Naive B cell (primary cell): ENCODE measurements around the gene GREB1. TPM values are rescaled to one million over a fixed set of nuclear protein-coding genes. Genes with fewer than 3 reads are reported as not detected.

Experiments used
- ATAC-seq, 2 donors: fragments of 150-1000 bp; cut with Tn5 transposase; 2 replicates each; pipeline ENCODE4 v1.10.0; 2021; ENCODE audit warnings: low read depth in 2 of 2, mild to moderate bottlenecking in 2 of 2, moderate library complexity in 2 of 2
- DNase-seq: peaks from one replicate; pipeline ENCODE4 v3.0.0; 2022
- H3K27ac Mint-ChIP-seq, 6 donors: one replicate each; pipeline ENCODE4 v1.8.0; 2020 to 2022; ENCODE audit warnings: mild to moderate bottlenecking in 6 of 6, mixed read lengths in 6 of 6, moderate library complexity in 5 of 6, inconsistent platforms in 2 of 6
- H3K27me3 Mint-ChIP-seq, 3 donors: one replicate each; pipeline ENCODE4 v1.8.0; 2021 to 2022; ENCODE audit warnings: mixed read lengths in 3 of 3, mild to moderate bottlenecking in 1 of 3
- H3K36me3 Mint-ChIP-seq, 2 donors: one replicate each; pipeline ENCODE4 v1.8.0; 2020 to 2022; ENCODE audit warnings: mixed read lengths in 2 of 2, inconsistent platforms in 1 of 2, mild to moderate bottlenecking in 1 of 2
- H3K4me1 Mint-ChIP-seq, 3 donors: one replicate each; pipeline ENCODE4 v1.8.0; 2020 to 2022; ENCODE audit warnings: mixed read lengths in 3 of 3, inconsistent platforms in 1 of 3, mild to moderate bottlenecking in 1 of 3, moderate library complexity in 1 of 3
- H3K4me3 Mint-ChIP-seq, 8 donors: one replicate each; pipeline ENCODE4 v1.8.0; 2020 to 2022; ENCODE audit warnings: mild to moderate bottlenecking in 8 of 8, mixed read lengths in 8 of 8, moderate library complexity in 8 of 8, inconsistent platforms in 2 of 8
- H3K9me3 Mint-ChIP-seq, 7 donors: one replicate each; pipeline ENCODE4 v1.8.0; 2020 to 2022; ENCODE audit warnings: mixed read lengths in 7 of 7, mild to moderate bottlenecking in 5 of 7, inconsistent platforms in 2 of 7, moderate library complexity in 1 of 7
- polyA plus RNA-seq, 6 donors: library from polyadenylated mRNA; unstranded; fragments of 300-500 nt; fragmentation: Illumina TruSeq; gene quantifications; one replicate each; pipeline ENCODE4 v1.2.3, GENCODE V29; 2021; ENCODE audit warnings: low read depth in 6 of 6

The GREB1 gene
- polyA plus RNA-seq, 6 donors from 2014 or later: not detected

GRCh38 chr2:11577101-11577883, 43.4 kb downstream of the GREB1 start:
- Mint-ChIP-seq H3K4me1 (no peaks in the 10 kb centered on the region), H3K27me3 (peaks cover 0 to 8% (median 4%) of the 10 kb centered on the region in 3 donors), H3K36me3 (no peaks in the 10 kb centered on the region), H3K9me3 (no peaks in the 10 kb centered on the region), H3K4me3 (no peak overlapping the region), H3K27ac (no peak overlapping the region)
- DNase-seq (no peak), ATAC-seq (no peak)

- H3K36me3 Mint-ChIP-seq: no peaks in the 10 kb centered on the region
- no peaks in the 10 kb centered on the region for H3K4me1 Mint-ChIP-seq
- DNase-seq (no peak), ATAC-seq (no peak)
- H3K27ac Mint-ChIP-seq: no peak overlapping the region
- H3K4me3 Mint-ChIP-seq: no peak overlapping the region
- no peaks in the 10 kb centered on the region for H3K9me3 Mint-ChIP-seq
- peaks cover 0 to 14% (median 4%) of the 10 kb centered on the region in 3 donors for H3K27me3 Mint-ChIP-seq
These were observed 44.5 kb downstream of the GREB1 start for GRCh38 chr2:11578081-11578948.

GRCh38 chr2:11578986-11579774, 45.3 kb downstream of the GREB1 start:
- H3K4me3 Mint-ChIP-seq: no peak overlapping the region
- H3K27me3 Mint-ChIP-seq: peaks cover 0 to 14% (median 3%) of the 10 kb centered on the region in 3 donors
- no peaks in the 10 kb centered on the region for H3K9me3 Mint-ChIP-seq
- ATAC-seq (no peak), DNase-seq (no peak)
- no peaks in the 10 kb centered on the region for H3K36me3 Mint-ChIP-seq
- no peak overlapping the region for H3K27ac Mint-ChIP-seq
- H3K4me1 Mint-ChIP-seq: no peaks in the 10 kb centered on the region

GRCh38 chr2:11579867-11580659, 46.2 kb downstream of the GREB1 start:
- Mint-ChIP-seq H3K27ac (no peak overlapping the region), H3K27me3 (peaks cover 4 to 15% (median 7%) of the 10 kb centered on the region in 3 donors), H3K4me1 (no peaks in the 10 kb centered on the region), H3K9me3 (no peaks in the 10 kb centered on the region), H3K36me3 (no peaks in the 10 kb centered on the region), H3K4me3 (no peak overlapping the region)
- no peak for ATAC-seq
- no peak for DNase-seq

GRCh38 chr2:11580697-11581096, 46.9 kb downstream of the GREB1 start:
- Mint-ChIP-seq H3K27me3 (peaks cover 10 to 22% (median 10%) of the 10 kb centered on the region in 3 donors), H3K36me3 (no peaks in the 10 kb centered on the region), H3K4me3 (no peak overlapping the region), H3K27ac (no peak overlapping the region), H3K4me1 (no peaks in the 10 kb centered on the region), H3K9me3 (no peaks in the 10 kb centered on the region)
- ATAC-seq (no peak), DNase-seq (no peak)

- Mint-ChIP-seq H3K4me1 (no peaks in the 10 kb centered on the region), H3K4me3 (no peak overlapping the region), H3K27ac (no peak overlapping the region), H3K9me3 (no peaks in the 10 kb centered on the region), H3K27me3 (peaks cover 11 to 22% (median 13%) of the 10 kb centered on the region in 3 donors), H3K36me3 (no peaks in the 10 kb centered on the region)
- no peak for ATAC-seq
- DNase-seq: no peak
These were observed 47.4 kb downstream of the GREB1 start for GRCh38 chr2:11581124-11581796.

- peaks cover 11 to 22% (median 16%) of the 10 kb centered on the region in 3 donors for H3K27me3 Mint-ChIP-seq
- no peaks in the 10 kb centered on the region for H3K9me3 Mint-ChIP-seq
- H3K27ac Mint-ChIP-seq: no peak overlapping the region
- no peaks in the 10 kb centered on the region for H3K36me3 Mint-ChIP-seq
- H3K4me3 Mint-ChIP-seq: no peak overlapping the region
- ATAC-seq (no peak), DNase-seq (no peak)
- no peaks in the 10 kb centered on the region for H3K4me1 Mint-ChIP-seq
These were observed 48.2 kb downstream of the GREB1 start for GRCh38 chr2:11581797-11582611.

- Mint-ChIP-seq H3K4me1 (no peaks in the 10 kb centered on the region), H3K27me3 (peaks cover 11 to 21% (median 21%) of the 10 kb centered on the region in 3 donors)
- DNase-seq: no peak
These were observed 48.7 kb downstream of the GREB1 start for GRCh38 chr2:11582612-11582861.

GRCh38 chr2:11582862-11583752, 49.3 kb downstream of the GREB1 start:
- no peaks in the 10 kb centered on the region for H3K4me1 Mint-ChIP-seq
- ATAC-seq (peak in 1 of 2 donors; percentile 39), DNase-seq (peak; percentile 25)
- H3K36me3 Mint-ChIP-seq: no peaks in the 10 kb centered on the region
- H3K4me3 Mint-ChIP-seq: no peak overlapping the region
- H3K9me3 Mint-ChIP-seq: no peaks in the 10 kb centered on the region
- H3K27me3 Mint-ChIP-seq: peaks cover 11 to 21% (median 16%) of the 10 kb centered on the region in 3 donors
- H3K27ac Mint-ChIP-seq: no peak overlapping the region

More at GRCh38 chr2:11582612-11582861, 48.7 kb downstream of the GREB1 start:
- no peak for ATAC-seq
- H3K27ac Mint-ChIP-seq: no peak overlapping the region
- H3K36me3 Mint-ChIP-seq: no peaks in the 10 kb centered on the region
- no peaks in the 10 kb centered on the region for H3K9me3 Mint-ChIP-seq
- H3K4me3 Mint-ChIP-seq: no peak overlapping the region

- DNase-seq: peak; percentile 12
- Mint-ChIP-seq H3K4me1 (no peaks in the 10 kb centered on the region), H3K27ac (peak overlapping the region in 1 of 6 donors; percentile 42), H3K9me3 (no peaks in the 10 kb centered on the region), H3K4me3 (no peak overlapping the region), H3K27me3 (peaks cover 11 to 21% (median 15%) of the 10 kb centered on the region in 3 donors), H3K36me3 (no peaks in the 10 kb centered on the region)
- ATAC-seq: peak; percentile 32 to 47
These were observed 50.1 kb downstream of the GREB1 start for GRCh38 chr2:11583840-11584524.
